Head of caudate nucleus (tissue), 42 donors: ENCODE data around the gene ERCC5.

Source experiments
- DNase-seq, 42 donors: peaks; one replicate each; pipeline versions ENCODE4 v3.0.0 to v3.0.0-alpha.2; 2020 to 2021; ENCODE audit warnings: mixed read lengths in 7 of 42
- intact Hi-C: fragments of 100-400 bp; cut with DNase I; formaldehyde crosslinking; loops from one replicate; pipeline ENCODE4 v1.15.0; 2022

Gene ERCC5

DNA sequence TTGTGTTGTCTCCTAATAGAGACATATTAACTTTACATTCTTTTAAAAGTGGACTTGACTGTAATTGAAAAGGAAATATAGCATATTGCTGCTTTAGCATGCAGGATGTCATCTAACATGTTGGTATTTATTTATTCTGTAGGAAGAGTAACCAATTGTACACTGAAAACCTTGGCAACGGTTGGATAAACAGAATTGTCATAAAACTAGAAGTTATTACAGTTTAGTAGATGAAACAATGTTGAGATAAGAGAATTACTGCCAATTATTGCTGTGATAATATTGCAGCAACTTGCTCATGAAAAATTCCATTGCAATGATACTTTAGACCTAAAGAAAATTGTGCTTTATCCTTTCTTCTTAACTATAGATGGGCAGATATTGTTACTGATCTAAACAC lies 7.6 kb upstream of the ERCC5 start:
- DNase-seq = no peak
- intact Hi-C loops = no loop called here

DNA sequence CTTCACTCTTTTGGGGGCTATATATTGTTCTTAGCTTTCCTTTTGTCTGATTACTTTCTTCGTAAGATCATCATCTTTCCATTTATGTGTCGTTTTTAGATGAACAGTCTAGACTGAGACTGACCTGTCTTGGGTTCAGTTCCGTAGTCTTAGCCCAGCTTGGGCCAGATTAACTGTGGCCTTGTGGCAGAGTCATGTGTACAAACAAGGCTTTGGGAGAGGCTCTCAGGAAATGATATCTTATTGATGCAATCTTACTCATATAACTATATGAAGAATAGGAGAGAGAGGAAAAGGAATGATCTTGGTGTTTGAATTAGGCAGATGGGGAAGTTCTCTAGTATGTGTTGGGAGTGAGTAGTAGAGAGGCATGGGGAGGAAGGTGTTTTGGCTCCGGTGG lies 6.8 kb upstream of the ERCC5 start:
- no peak for DNase-seq
- intact Hi-C loops = no loop called here

DNA sequence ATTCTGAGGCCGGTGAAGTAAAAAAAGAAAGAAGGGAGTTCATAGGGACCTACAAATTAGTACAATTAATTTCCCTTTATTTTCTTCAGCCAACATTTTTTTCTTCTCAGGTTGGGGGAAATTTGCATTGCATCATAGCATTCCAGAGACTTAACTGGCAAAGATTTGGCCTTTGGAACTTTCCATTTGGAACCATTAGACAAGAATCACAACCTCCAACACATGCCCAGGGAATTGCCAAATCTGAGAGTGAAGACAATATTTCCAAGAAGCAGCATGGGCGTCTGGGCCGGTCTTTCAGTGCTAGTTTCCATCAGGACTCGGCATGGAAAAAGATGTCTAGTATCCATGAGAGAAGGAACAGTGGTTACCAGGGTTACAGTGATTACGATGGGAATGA lies 6.4 kb upstream of the ERCC5 start:
- intact Hi-C loops = no loop called here

DNA sequence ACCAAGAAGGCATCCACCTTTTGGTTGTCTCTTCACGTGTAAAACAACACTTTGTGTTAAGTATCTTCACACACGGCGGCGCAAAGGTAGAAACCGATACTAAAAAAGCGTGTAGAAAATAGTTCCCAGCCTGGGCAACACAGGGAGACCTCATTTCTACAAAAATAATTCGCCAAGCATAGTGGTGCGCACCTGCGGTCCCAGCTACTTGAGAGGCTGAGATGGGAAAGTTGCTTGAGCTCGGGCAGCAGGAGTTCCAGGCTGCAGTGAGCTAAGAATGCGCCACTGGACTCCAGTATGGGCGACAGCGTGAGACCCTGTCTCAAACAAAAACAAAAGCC lies 573 bp upstream of the ERCC5 start:
- intact Hi-C loops = loop anchor here (5.0 kb wide), 1 partner anchor 248 kb away; the partner anchor contains the start of gene TPP2
- peak in 2 of 42 donors; percentile 5 to 37 for DNase-seq

More for the DNA sequence above, 6.4 kb upstream of the ERCC5 start:
- no peak for DNase-seq

DNA sequence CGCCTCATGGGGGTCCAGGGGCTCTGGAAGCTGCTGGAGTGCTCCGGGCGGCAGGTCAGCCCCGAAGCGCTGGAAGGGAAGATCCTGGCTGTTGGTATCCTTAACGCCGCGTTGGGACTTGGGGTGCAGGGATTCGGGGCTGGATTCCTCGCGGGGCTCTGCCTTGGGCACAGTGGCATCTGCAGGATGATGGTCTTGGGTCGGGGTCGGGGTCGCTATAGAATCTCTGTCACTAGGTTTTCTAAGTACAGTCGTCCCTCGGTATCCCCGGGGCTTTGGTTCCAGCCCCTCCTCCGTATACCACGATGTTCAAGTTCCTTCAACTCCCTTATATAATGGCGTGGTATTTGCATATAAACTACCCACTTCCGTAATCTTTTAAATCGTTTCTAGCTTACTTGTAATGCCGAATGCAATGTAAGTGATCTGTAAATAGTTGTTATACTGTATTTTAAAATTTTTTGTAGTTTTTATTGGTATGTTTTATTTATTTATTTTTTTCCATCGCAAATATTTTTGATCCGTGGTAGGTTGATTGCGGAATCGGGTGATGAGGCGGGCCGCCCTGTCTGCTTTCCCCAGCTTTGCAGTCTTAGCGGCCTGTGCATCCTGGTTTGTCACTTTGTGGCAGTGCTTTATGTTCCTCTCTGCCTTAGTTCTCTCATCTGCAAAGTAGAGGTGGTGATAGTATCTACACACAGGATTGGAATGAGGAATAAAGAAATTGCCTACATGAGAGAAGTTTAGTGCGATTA lies 606 bp downstream of the ERCC5 start:
- peak in 39 of 42 donors; percentile 8 to 70 (median 42) for DNase-seq
- intact Hi-C loops = loop anchor here (2.0 to 5.0 kb wide), 2 partner anchors 48 to 249 kb away; partner anchors contain the start of genes BIVM, POGLUT2 and TPP2

DNA sequence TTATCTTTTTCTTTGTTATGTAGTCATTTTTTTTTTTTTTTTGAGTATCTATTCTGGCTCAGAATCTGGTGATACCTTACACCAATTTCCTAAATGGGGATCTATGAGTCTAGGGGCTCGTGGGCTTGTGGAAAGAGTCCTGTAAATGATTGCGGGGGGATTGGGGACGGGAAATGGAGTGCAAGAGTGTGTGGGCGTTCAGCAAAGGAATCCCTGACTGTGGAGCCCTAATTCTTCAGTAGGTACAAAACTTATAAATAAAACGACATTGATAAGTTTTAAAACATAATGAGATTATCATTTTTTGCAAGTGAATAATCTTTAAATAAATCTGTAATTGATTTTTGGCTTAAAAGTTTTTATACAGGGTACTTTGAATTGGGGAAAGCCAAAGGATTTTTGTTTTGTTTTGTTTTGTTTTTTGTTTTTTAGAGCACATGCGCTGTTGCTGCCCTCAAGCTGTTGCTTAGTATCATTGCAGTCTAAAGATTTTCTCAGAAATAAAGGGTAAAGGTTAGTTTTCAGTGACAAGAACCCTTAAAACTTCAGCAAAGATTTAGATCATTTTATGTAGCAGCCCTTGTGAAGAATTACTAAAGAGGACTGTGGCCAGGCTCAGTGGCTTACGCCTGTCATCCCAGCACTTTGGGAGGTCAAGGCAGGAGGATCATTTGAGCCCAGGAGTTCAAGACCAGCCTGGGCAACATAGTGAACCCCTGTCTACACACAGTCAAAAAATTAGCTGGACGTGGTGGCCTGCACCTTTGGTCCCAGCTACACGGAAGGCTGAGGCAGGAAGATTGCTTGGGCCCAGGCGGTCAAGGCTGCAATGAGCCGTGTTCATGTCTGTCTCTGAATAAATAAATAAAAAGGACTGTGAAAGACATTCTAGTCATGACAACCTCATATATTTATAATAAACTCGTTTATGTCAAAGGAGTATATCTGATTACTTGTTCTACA lies 1.7 kb downstream of the ERCC5 start:
- intact Hi-C loops = loop anchor here (2.0 to 5.0 kb wide), 2 partner anchors 49 to 250 kb away; partner anchors contain the start of genes BIVM, POGLUT2 and TPP2
- DNase-seq = no peak

DNA sequence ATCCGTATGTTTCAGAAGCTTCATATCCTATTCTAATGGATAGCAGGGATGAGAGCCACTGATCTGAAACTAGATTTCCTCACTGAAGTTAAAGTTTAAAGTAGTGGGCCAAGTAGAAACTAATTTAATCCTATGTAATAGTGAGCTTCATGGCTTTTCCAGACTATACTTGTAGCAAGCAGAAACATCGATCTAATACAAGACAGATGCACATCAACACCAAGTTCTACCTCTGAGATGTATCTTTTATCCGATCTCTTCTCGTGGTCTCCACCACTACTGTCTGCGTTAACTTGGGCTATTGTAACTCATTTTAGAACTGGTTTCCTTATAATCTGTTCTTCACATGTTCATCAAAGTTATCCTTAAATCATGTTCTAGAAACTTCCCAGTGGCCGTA lies 3.1 kb downstream of the ERCC5 start:
- DNase-seq = no peak

DNA sequence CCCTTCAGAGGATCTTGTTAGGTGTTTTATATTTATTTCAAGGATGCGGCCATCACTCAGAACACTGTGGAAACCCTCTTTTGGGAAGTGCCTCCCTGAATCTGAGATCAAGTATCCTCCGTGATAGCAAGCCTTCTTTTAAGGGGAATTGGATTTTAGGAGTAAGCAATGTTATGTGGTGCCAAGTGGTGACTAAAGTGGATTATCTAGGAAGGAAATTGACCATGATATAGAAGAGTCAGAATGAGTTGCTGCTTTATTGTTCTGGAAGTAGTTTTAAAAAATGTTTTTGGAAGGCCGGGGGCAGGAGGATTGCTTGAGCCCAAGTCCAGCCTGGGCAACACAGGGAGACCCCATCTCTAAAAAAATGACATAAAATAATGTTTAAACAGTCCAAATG lies 6.7 kb downstream of the ERCC5 start:
- intact Hi-C loops = no loop called here

More for the DNA sequence above, 3.1 kb downstream of the ERCC5 start:
- intact Hi-C loops = loop anchor here (5.0 kb wide), 1 partner anchor 252 kb away; the partner anchor contains the start of gene TPP2

DNA sequence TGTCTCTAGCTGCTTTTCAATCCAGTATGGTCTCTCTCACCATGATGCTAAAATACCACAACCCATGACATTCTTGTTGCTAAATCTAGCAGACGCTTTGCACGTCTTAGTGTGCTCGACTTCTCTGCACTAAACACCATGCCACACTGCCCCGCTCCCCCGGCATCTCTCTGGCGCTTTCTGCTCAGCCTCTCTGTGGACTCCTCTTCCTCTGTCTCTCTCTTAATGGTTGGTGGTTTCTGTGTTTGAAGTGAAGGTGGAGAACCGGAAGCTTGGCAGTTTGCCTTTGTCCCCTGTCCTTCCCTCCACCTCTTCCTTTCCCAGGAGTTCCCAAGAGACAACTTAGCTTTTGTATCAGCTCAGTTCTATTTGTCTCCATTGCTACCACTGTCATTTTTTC lies 8.8 kb downstream of the ERCC5 start:
- DNase-seq = no peak

More for the DNA sequence above, 6.7 kb downstream of the ERCC5 start:
- no peak for DNase-seq

DNA sequence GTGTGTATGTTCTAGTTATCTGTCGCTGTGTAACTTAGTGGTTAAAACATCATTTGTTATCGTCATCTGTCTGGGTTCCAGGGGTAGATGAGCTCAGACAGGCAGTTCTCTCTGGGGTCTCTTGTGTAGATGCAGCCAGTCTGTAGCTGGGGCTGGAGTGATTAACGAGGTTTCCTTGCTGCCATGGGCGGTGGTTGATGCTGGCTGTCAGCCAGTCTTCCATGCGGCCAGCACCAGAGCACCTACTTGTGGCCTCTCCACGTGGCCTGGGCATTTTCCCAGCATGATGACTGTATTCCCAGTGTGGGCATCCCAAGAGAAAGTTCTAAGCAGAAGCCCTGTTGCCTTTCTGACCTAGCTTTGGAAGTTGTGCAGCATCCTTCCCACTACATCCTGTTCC lies 10.7 kb downstream of the ERCC5 start:
- DNase-seq = no peak
- intact Hi-C loops = no loop called here

More for the DNA sequence above, 8.8 kb downstream of the ERCC5 start:
- intact Hi-C loops = no loop called here

DNA sequence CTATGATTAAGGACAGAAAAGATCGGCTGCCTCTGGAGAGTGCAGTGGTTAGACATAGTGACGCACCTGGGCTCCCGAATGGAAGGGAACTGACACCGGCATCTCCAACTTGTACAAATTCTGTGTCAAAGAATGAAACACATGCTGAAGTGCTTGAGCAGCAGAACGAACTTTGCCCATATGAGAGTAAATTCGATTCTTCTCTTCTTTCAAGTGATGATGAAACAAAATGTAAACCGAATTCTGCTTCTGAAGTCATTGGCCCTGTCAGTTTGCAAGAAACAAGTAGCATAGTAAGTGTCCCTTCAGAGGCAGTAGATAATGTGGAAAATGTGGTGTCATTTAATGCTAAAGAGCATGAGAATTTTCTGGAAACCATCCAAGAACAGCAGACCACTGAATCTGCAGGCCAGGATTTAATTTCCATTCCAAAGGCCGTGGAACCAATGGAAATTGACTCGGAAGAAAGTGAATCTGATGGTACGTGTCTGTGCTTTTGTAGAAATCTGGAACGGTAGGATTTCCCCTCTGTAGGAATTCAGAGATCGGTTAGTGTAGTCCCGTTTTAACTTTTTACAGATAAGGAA lies 16.9 kb downstream of the ERCC5 start:
- no peak for DNase-seq
- intact Hi-C loops = no loop called here

DNA sequence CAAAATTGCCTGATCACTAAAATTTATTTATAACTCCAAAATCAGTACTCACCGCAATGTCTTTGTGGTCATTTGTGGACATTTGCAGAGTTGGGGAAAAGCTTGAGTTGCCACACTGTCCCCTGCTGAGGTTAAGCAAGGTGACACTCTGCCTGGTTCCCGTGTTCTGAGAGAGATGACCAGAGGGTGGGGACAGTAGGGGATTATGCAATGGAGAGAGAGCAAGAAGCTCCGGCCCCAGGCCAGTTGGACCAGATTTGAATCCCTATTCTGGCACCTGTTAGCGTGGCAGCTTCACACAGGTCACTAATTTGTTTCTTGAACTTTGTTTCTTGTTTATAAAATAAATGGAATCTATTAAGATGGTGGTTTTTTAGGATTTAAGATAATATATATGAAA lies 17.8 kb downstream of the ERCC5 start:
- intact Hi-C loops = no loop called here
- DNase-seq = no peak

DNA sequence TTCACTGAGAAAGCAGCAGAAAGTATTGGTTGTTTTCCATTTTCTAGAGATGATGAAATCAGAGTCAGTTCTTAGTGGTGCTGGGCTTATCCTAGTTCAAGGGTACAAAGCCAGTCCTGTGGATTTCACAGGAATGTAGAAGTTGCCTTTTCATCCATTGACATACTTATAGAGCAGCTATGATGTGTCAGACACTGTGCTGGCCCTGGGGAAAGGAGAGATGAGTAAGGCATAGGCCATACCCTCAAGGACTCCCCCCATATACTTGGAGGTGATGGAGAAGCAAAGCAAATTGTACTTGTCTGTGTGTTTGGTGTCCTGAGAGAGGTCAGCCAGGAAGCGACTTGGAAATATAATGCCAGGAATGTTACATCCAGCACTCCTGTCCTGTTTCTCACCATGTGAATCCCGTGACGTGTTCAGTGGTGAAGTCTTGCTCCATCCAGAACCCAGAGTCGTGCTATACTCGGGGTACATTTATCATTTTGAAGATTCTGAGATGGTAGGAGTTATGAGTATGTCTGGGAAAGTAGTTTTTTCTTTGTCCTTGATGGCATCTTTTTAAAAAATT lies 22.6 kb downstream of the ERCC5 start:
- intact Hi-C loops = no loop called here
- no peak for DNase-seq

DNA sequence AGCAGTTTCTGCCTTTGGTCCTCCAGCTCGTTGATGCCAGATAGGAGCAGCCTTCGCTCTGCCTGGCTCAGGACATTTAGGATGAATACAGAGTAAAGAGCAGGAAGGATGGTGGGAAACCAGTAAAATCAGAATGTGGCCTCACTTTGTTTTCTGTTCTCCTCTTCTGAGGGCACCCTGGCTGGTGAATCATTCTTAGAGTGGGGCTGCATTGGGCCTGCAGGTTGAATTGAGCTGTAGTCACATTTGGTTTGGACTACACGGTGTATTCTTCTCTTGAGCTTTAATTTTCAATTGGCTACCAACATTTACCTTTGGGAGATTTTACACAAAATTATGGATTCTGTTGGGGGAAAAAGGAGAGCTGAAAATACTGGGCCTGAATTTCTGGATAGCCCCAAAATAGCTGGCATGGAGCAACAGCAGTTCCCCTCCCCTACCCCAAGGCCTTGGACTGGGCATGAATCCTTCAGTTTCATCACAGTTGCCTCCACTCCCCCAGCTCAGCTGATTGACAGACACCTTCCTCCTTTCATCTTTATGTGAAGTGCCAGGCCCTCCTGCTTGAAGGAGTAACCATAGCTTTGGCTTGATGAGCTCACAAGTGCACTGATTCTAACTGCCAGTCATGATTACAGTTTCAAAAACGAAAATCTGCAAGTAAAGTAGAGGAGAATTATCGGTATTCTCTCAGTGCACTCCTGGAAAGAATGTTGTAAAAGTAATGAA lies 24.3 kb downstream of the ERCC5 start:
- intact Hi-C loops = no loop called here
- no peak for DNase-seq

DNA sequence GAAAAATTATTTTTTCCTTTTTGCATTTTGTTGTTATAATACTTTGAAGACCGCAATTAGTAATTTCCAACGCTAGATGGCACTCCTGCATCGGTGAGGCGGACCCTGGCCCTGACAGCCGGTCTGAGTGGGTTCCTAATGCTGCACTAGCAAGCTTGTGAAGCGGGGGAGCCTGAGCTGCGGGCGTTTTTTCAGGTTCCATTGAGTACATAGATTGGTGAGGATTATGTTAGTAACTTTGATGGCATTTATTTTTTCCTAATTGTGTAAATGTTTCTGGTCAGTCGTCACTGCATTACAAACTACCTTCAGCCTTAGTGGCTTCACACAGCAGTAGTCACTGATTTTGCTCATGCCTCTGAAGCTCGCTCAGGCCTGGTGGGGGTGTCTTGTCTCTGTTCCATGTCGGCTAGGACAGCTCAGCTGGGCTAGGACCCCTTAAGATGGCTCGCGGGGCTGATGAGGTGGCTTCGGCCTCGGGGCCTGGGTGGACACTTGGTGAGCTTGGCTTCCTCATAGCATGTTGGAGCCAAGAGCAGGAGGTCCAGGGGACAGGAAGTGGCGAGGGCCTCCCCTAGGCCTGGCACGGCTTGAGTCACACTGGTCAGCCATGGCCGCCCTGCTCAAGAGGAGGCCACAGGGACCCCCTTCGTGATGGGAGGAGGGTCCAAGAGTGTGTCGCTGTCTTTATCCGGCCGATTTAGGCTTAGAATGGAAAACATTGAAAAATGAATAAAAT lies 25.0 kb downstream of the ERCC5 start:
- DNase-seq = peak; percentile 62 to 90 (median 79)
- intact Hi-C loops = no loop called here

DNA sequence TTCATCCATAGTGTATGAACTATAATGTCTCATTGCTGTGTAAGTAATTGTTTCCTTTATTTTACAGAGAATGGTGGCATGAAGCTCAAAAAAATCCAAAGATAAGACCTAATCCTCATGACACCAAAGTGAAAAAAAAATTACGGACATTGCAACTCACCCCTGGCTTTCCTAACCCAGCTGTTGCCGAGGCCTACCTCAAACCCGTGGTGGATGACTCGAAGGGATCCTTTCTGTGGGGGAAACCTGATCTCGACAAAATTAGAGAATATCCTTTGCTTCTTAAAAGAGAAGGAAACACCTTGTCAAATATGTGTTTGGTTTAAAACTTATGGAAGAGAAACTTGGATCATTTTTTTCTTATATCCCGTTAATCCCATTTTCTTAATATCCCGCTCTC lies 26.3 kb downstream of the ERCC5 start:
- DNase-seq = no peak
- intact Hi-C loops = no loop called here

DNA sequence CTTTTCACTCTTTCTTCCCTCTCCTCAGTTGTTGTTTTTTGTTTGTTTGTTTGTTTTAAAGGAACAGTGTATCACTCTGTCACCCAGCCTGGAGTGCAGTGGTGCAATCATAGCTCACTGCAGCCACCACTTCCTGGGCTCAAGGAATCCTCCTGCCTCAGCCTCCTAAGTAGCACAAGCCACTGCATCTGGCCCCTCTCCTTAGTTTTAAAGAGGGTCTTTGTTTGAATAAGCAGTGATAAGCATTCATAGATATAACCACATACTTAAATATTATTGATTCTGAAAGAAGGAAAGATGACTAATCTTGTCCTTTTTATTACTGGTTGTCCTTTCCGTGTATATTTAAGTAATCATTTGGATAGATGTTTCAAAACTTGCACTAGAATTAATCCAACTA lies 26.7 kb downstream of the ERCC5 start:
- intact Hi-C loops = no loop called here
- DNase-seq = no peak

DNA sequence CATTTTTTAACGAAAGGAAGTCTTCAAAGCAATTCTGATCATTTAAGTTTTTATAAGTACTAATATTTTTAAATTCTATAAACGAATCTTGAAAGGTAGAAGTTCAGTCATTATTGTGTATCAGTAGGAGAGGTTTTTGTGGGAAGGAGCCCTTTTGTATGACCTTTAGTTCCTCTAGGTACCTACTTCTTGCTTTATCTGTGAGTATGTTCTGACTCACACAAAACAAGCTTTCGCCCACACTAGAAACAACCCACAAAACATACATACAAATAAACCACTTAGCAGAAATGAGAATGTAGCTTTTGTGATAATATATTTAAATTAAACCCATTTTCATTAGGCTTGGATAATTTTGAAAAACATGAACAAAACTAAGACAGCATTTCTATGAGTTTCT lies 27.8 kb downstream of the ERCC5 start:
- intact Hi-C loops = no loop called here
- DNase-seq = no peak
